Stimulated activated CD8-positive, alpha-beta memory T cell treated with anti-CD3 and anti-CD28 coated beads, Interleukin-12 subunit alpha, Interleukin-12 subunit beta, amount 100 ng/mL, for 4 hours (primary cell): Measurements from ENCODE around the gene ABI2.
"Not testable (repeated sequence)": the region's sequence is repeated elsewhere in the genome, so short reads cannot be mapped to it uniquely, and the experiment has no call there.

ENCODE experiments used
- DNase-seq: peaks from one replicate; pipeline ENCODE4 v3.0.0-alpha.2; 2020; ENCODE audit warnings: low read depth

The ABI2 gene

GRCh38 chr2:203327901-203328759 is at the start of gene ABI2:
TSS of gene ABI2 (plus strand) at chr2:203328394. CDS start at chr2:203328515, 121 bp downstream.
- DNase-seq = peak; percentile 50

DNA sequence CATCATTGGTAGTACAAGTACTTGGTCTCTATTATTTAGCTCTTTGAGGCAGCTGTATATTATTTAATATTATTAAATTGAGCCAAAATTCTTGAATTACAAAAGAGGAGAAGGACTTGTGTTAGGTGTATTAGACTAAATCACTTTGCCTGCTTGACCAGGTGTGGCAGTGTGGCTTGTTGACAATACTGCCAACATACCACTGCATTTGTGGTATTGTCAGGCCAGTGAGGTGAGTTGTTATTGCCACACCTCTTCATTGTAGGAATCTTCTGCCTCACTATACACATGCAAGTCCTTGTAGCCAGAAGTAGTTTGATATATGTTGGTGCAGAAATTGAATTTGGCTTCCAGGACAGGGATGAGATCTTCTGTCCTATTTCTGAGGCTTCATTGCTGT is 48.9 kb upstream of the ABI2 start:
- no peak for DNase-seq

DNA sequence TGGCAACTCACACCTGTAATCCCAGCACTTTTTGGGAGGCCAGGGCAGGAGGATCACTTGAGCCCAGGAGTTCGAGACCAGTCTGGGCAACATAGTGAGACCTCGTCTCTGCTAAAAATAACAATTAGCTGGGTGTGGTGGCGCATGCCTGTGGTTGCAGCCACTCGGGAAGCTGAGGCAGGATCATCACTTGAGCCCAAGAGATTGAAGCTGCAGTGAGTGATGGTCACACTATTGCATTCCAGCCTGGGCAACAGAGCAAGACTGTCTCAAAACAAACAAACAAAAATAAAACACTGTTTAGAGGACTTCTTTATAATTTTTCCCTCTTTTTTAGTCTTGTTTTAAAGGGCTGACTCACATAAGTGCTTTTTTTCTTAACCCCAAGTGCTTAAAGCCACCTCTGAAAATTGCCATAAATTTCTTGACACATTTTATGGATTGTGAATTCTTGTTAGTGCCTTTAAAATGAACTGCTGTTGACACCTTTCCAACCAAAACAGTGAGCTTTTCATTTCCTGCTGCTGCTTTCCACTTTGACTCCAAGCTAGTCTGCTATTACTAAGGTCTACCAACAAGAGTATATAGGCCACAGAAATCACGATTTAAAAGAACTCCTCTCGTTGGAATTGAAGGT is 47.6 kb upstream of the ABI2 start:
- DNase-seq = no peak

- DNase-seq = no peak
These were observed 46.1 kb upstream of the ABI2 start for GRCh38 chr2:203282101-203282500.

- DNase-seq = no peak
These were observed 41.7 kb upstream of the ABI2 start for GRCh38 chr2:203286532-203286931.

DNA sequence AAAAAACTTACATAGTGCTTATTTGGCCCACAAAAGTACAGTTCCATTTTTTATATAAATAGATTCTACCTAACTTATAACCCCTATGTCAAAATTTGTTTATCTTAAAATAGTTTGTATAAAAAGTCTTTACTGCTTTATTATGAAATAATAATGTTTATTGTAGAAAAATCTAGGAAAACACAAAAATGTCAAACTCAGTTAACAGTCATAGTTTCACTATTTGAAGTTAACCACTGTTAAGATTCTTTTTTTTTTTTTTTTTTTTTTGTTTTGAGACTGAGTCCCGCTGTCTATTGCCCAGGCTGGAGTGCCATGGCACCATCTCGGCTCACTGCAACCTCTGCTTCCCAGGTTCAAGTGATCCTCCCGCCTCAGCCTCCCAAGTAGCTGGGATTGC is 26.5 kb upstream of the ABI2 start:
- no peak for DNase-seq

GRCh38 chr2:203302586-203302985 is 25.6 kb upstream of the ABI2 start:
- not testable (repeated sequence) for DNase-seq

- no peak for DNase-seq
These were observed 17.3 kb upstream of the ABI2 start for GRCh38 chr2:203310688-203311436.

DNA sequence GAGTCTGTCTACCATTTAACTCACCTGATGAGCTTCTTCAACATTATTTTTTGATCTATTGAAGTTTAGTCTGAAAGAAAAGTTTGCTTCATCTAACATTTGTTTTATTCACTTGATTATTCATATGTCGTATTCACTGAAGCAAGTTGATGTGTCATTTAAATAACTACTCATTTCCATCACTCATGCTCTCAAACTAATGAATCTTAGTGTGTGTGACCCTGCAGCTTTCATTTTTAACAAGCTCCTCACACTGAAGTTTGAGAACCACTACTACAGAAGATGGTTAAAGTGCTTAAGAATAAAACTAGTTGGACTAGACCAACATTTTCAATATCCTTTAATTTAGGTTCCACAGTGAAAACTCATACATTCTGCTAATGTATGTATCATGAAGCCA is 1.8 kb upstream of the ABI2 start:
- DNase-seq = no peak

GRCh38 chr2:203327582-203327900 is 653 bp upstream of the ABI2 start:
- no peak for DNase-seq

GRCh38 chr2:203328760-203329540 is 756 bp downstream of the ABI2 start:
- DNase-seq = peak; percentile 22

GRCh38 chr2:203330434-203330833 is 2.2 kb downstream of the ABI2 start:
- DNase-seq = no peak

GRCh38 chr2:203338322-203338721 is 10.1 kb downstream of the ABI2 start:
- DNase-seq = no peak

- DNase-seq = no peak
These were observed 12.7 kb downstream of the ABI2 start for GRCh38 chr2:203340791-203341487.

DNA sequence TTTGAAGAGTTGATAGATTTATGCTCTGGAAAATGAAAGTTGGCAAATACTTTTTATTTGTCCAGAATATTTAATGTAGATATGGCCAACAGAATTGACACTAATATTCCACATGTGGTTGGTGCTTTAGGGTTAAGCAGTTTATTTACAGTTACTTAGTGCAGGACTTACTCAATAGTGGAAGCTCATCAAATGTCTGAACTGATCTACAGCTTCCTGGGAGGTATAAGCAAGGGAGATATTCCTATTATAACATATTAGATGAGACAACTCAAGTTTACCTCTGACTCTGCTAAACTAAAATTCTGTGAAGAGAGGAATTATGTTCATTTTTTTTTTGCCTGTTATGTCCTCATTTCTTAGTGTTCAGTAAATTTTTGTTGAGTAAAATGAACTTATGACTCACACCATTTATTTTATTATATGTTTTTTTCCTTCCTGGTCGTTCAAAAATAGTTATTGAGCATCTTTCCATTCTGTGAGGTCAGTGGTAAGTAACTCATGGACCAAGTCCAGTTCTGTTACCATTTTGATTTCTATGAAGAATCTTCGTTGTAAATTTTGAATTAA is 13.6 kb downstream of the ABI2 start:
- DNase-seq = no peak

DNA sequence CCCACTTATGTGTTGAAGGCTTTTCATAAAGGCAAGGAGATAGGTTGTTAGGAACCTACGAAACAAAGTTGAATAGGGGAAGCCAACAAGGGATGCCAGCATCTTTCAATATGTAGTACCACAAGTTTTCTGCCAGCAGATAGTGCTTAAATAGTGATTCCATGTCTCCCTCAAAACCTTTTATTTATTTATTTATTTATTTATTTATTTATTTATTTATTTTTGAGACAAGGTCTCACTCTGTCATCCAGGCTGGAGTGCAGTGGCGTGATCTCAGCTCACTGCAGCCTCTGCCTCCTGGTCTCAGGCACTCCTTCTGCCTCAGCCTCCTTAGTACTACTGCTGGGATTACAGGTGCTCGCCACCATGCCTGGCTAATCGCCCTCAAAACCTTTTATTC is 14.2 kb downstream of the ABI2 start:
- not testable (repeated sequence) for DNase-seq

- no peak for DNase-seq
These were observed 16.5 kb downstream of the ABI2 start for GRCh38 chr2:203344667-203345066.

GRCh38 chr2:203346612-203347011 is 18.4 kb downstream of the ABI2 start:
- no peak for DNase-seq

DNA sequence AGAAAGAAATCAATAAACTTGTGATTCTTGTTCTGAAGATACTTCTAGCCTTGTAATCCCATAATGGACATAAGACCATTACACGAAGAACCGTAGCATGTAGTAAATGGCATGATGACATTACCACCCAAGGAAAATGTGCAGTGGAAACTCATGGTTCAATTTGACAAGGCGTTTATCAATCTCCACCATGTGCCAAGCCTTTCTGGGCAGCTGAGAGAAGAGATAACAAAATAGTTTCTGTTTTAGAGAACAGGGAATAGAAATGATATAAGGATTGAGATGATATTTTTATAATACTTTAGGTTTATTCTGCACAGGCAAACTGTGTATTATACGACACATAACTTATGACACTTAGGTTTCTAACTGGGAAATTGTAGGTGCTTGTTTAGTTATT is 19.2 kb downstream of the ABI2 start:
- DNase-seq = no peak

GRCh38 chr2:203352604-203353255 is 24.5 kb downstream of the ABI2 start:
- no peak for DNase-seq

DNA sequence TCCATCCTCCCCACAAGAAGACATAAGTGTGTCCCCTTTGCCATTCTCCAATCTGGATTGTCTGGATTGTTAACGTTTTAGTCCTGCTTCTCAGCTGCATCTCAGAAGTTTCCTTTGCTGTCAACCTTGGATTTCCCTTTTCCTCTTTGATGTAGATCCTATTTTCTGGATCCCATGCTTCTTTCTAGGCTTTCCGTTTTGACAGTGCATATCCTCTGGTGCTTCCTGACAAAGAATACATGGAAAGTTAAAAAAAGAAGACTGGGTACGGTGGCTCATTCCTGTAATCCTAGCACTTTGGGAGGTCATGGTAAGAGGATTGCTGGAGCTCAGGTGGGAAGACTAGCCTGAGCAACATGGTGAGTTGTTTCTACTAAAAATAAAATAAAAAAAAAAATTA is 26.8 kb downstream of the ABI2 start:
- no peak for DNase-seq
